ENCODE measurements around the gene SPINT2.
"Not testable (repeated sequence)": the region's sequence is repeated elsewhere in the genome, so short reads cannot be mapped to it uniquely, and the experiment has no call there.

The SPINT2 gene

DNA sequence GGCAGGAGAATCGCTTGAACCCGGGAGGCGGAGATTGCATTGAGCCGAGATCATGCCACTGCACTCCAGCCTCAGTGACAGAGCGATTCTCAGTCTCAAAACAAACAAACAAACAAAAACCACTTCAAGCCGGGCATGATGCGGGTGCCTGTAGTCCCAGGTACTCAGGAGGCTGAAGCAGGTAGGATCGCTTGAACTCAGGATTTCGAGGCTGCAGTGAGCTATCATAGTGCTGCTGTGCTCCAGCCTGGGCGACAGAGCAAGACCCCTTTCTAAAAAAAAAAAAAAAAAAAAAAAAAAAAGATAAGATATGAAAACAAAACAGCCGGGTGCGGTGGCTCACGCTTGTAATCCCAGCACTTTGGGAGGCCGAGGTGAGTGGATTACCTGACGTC is 21.1 kb upstream of the SPINT2 start:
- DNase-seq, result no peak

DNA sequence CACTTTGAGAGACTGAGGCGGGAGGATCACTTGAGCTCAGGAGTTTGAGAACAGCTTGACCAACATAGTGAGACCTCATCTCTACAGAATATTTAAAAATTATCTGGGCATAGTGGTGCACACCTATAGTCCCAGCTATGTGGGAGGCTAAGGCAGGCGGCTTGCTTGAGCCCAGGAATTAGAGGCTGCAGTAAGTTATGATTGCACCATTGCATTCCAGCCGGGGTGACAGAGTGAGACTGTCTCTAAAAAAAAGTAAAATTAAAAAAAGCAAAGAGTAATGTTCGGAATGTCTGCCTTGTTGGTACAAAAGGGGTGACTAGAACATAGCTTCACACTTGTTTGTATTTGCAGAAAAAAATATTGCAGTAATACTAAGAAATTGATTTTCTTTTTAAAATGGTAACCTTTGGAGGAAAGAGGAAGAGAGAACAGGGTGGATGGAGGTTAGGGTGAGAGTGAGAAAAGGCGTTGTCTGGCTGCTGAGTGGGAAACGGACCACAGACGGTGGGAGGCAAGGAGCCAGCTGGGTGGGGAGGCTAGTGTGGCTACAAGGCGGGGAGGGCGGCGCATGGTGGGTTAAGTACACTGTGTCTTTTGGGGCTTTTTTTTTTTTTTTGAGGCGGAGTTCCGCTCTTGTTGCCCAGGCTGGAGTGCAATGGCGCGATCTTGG is 18.4 kb upstream of the SPINT2 start:
- no peak for DNase-seq

DNA sequence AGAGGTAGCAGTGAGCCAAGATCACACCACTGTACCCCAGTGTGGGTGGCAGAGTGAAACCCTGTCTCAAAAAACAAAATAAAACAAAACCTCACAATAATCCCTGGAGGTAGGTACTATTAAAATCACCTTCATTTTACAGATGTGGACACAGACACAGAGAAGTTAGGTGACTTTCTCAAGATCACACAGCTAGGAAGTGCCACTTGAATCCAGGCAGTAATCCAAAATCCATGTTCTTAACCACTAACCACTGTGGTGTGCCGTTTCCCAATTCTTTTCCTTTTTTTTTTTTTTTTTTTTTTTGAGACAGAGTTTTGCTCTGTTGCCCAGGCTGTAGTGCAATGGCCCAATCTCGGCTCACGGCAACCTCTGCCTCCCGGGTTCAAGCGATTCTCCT is 17.2 kb upstream of the SPINT2 start:
- no peak for DNase-seq

DNA sequence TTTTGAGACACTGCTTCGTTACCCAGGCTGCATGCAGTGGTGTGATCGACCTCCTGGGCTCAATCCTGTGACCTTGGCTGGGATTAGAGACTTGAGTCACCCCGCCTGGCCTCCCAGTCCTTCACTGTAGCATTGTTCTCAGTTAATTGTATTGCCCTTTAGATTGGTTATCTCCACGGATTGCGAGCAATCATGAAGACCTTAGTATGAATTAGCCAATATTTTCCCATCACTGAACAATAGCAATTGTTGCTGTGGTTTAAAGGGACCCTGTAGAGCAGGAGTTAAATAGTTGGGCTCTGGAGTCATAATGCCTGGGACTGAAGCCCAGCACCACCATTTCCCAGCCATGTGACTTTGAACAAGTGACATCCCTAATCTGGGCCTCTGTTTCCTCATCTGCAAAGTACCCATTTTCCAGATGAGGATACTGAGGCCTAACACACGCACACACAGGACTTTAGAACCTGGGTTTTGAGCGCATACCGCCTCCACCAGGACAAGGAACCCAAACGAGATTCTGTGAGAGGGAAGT is 16.6 kb upstream of the SPINT2 start:
- DNase-seq, result no peak

DNA sequence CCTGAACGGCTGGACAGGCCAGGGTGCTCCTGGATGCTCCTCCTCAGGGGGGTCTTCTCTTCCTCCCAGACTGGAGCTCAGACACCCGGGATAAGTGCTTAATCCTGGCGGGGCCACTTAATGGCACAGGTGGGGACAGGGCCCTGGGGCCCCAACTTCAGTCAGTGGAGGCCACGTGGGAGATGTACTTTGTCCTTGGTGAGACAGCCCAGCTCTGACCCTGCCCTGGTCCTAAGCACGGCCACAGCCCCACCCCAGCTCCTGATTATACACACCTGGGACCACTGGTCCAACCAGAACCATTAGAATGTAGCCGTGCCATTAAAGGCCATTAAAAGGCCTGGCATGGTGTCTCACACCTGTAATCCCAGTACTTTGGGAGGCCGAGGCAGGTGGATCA is 16.0 kb upstream of the SPINT2 start:
- no peak for DNase-seq

DNA sequence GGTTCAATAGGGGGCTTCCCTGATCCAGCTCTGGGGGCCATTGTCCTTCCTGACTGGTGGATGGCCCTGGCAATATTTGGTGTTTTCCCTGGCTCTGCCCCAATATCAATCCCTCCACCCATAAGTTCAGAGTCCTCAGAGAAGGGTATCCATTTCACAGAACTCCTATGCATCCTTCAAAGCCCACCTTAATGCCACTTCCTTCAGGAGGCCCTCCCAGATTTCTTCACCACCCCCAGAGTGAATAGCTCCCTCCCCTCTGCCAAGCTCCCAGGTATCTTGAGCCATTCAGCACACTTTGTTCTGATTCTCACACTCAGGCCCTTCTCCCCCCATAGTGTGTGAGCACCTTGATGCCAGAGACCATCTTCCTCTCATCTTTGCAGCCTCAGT is 13.9 kb upstream of the SPINT2 start:
- no peak for DNase-seq

DNA sequence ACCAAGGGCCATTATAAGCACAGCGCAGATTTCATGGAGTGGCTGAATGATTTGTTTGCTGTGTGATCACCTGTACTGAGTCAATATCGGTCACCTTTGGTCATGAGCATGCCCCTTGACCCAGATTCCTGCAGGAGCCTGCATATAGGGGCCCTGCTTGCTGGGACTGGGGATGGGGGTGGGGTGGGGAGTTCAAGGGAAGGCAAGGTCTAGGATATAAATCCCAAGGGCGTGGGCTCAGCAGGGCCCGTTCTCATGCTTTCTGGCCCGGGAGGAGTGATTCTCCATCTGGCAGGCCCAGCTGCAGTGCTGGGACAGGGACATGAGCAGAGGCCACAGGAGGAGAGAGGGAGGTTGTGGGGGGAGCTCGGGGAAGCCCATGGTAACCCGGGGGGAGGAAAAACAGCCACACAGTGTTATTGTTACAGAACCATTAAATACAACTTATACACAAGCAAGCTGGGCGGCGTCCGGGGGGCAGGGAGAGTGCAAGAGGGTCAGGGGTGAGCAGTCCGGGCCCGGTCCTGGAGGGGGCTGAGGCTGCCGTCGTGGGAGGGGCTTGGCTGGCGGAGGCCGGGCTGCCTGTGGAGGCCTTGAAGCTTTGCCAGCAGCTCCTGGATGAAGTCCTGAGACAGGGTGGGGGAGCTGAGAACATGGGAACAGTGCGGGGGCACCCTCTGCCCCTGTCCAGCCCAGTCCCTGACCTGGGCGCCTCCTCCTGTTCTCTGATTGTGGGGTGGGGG is 13.4 kb upstream of the SPINT2 start:
- DNase-seq, result no peak

DNA sequence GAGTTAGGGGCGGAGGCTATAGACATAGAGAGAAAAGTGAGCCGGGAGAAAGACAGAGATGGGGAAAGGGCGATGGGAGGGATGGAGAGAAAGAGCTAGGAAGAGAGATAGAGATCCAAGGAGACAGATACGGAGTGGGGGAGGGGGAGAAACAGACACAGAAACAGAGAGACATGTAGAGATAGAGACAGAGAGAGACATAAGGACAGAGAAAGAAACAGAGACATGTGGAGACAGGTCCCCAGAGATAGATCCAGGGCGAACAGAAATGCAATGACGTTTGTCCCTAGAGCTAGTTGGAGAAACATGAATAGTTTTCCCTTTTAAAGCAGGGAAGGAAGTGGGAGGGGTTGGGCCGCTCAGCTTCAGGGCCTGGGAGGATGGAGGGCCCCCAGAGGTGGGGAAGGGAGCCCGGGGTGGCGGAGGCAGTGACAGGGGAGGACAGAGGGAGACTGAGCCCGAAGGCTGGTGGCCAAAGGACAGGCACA is 12.8 kb upstream of the SPINT2 start:
- no peak for DNase-seq

DNA sequence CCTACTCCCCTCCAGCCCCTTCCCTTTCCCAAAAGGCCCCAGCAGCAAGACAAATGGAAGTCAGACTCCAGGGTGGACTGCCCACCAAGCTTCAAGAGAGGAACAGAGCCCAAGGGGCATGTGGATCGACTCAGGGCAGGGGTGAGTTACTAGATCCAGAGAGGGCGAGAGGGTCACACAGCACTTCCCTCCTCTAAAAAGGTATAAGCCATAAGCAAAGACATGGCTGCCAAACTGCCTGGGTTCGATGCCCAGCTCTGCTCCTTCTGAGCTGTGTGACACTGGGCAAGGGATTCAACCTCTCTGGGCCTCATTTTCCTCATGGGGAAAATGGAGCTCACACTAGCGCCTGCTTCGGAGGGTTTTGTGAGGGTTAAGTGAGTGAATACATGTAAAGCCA is 12.0 kb upstream of the SPINT2 start:
- no peak for DNase-seq

DNA sequence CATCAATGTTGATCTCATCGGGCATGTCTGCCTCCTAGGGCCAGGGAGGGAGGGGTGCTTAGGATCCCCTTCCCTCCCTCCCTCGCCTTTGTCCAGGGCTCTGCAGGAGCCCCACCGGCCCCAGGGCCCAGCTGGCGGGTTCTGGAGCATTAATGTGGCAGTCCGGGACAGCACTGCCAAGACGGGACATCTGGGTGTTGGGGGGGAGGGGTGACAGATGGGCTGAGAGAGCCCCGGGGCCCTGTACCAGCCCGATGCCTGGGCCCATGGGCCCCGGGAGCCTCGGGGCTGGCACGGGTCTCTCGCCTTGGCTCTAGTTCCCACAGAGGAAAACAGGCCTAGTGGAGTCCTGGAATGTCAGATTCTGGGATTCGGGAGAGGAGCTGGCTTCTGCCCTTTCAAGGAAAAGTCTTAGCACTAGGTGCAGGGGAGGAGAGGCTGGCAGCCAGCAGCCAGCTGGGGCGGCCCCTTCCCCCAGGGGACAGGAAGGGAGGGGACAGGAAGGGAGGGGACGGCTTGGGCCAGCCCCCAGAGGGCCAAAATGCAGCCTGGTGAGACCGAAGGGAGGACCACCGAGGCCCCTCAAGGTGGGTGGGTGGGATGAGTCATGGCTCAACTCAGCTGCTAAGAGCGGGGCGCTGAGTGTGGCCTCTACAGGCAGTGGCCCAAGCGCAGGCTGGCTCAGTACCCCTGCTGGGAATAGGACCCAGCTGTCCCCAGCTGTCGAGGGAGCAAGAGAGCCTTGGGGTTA is 11.3 kb upstream of the SPINT2 start:
- DNase-seq, result no peak

DNA sequence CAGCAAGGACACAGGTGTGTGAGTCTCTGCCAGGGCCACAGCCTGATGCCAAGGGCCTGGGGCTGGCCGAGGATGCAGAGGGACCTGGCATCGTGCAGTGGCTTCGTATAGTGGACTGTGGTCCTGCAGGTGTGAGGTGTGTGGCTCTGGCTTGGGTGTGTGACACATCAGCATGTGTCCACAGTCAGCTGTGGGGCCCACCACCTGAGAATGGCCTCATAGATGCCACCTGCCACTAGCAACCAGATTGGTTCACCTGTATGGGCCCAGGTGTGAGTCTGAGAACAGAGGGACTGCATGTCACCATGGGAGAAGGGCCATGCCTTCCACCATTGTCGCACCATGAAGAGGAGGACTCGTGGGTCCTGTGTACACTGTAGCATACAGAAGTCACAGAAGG is 10.6 kb upstream of the SPINT2 start:
- no peak for DNase-seq

DNA sequence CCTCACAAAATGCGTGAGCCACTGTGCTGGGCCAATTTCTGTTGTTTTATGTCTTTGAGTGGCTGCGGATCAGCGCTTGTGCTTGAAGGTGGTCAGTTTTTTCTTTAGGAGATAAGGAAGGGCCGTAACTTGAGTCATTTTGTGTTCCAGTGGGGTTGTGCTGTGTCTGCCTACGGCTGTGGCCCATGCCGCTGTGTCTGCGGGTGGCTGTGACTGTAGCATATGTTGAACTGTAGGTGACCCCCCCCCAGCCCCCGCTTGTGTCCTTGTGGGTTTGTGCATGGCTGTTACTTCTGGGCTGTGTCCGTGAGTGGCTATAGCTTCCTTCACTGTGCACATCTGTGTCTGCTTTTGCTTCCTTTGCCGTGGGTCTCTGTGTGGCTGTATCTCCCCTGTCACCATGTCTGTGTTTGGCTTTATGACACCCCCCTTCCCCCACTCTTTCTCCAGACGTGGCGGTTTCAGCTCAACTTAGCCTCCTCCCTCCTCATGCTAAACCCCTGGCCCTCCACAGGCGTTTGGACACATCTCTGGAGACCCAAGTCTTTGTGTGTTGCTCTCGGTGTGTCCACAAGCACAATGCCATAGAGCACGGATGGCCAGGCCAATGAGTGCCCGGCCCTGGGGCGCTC is 8.9 kb upstream of the SPINT2 start:
- no peak for DNase-seq

DNA sequence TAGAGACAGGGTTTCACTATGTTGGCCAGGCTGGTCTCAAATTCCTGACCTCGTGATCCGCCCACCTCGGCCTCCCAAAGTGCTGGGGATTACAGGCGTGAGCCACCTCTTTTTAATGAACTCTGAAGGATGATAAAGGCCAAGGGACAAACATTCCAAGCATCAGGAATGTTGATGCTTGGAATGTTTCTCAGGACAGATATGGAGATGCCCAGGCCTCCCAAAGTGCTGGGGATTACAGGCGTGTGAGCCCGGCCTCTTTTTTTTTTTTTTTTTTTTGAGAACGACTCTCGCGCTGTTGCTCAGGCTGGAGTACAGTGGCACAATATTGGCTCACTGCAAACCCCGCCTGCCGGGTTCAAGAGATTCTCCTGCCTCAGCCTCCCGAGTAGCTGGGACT is 2.4 kb upstream of the SPINT2 start:
- DNase-seq, result not testable (repeated sequence)

DNA sequence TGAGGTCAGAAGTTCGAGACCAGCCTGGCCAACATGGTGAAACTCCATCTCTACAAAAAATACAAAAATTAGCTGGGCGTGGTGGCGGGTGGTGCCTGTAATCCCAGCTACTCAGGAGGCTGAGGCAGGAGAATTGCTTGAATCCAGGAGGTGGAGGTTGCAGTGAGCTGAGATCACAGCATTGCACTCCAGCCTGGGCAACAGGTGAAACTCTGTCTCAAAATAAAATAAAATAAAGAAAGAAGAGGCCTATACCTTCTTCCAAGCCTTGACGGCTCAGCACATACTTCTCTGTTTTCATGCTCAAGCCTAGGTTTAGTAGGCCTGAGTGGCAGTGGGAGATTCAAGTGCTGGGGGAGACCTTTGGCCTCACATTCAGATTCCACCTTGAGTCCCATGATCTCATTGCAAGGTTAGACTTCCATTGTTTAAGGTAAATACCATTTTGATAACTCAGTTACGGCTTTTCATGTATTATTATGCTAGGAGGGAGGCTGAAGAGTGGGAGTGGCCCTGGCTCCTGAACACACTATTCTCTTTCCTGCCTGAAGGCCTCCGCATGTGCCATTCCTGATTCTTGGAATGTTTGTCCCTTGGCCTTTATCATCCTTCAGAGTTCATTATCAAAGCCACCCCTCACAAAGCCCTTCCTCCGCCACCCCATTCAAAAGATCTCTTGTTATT is 1.6 kb upstream of the SPINT2 start:
- DNase-seq, result no peak

DNA sequence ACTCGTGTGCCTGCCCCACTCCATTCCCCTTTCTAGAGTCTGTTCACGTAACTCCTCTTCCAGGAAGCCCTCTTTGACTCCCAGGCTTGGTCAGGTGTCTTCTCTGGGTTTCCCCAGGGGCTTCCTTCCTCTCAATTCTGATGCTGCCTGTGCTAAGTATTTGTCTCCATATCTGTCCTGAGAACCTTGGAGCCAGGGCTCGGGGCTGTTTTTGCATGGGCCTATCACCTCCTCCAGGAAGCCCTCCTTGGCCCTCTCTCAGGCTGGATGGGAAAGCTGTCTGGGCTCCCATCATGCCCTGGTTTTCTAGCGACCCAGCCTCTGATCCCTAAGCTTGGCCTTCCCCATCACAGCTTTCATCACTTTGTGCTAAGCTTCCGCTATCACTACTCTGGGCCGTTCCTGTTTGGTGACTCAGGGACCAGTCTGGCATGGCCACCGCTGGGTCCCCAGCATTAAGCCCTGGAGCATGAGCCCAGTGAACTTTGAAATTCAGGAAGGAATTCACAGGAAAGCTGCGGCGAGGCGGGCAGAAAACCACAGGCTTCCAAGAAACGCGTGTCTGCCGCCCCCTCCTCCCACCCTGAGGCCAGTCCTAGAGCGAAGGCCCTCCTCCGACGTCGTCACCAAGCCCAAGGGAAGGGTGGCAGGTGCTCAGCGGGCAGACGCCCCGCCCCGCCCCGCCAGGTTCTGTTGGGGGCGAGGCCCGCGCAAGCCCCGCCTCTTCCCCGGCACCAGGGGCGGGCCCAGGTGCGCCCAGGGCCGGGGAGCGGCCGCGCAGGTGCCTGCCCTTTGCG is 486 bp upstream of the SPINT2 start:
- peak; percentile 87 for DNase-seq

DNA sequence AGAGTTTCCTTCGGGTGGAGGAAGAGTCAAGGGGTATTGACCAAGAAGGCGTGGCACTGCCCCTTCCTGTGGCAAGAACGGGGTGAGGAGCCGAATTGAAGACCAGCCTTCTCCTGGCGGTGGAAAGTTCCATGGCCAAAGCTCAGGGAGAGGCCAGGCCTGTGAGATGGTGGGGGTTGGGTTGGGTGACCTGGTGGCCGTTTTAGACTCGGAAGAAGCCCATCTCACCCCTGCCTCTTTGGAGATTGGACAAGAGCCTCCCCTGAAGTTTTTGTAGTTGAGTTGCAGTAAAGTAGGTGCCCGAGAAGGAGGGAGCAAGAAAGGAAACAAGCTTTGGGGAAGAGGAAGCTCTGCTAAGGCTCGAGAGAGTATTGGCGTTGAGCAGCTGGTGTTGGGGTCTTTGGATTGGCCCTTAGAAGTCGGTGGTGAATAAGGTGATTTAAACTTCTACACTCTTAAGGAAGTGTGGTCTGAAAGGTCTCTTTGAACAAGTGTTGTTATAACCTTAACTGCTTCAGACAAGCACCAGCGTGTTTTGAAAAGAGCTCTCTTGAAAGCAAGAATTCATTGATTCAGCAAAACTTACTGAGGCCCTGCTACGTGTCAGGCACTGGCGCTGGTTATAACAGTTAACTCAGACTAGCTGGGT is 964 bp downstream of the SPINT2 start:
- DNase-seq, result no peak

DNA sequence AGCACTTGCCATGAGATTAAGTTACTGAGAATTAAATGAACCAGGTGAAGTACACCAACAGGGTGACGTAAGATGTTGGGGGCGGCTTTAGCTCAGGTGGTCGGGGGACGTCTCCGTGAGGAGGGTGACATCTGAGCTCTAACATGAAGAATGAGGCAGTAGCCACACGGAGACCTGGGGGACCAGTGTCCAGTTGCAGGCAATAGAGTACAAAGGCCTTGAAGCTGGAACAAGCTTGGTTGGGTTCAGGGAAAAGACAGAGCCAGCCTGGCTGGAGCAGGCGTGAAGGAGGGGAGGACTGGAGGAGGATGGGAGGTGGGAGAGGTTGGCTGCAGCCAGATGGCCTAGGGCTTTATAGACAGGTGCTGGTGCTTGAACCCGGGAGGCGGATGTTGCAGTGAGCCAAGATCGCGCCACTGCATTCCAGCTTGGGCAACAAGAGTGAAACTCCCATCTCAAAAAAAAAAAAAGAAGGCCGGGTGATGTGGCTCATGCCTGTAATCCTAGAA is 1.6 kb downstream of the SPINT2 start:
- no peak for DNase-seq

DNA sequence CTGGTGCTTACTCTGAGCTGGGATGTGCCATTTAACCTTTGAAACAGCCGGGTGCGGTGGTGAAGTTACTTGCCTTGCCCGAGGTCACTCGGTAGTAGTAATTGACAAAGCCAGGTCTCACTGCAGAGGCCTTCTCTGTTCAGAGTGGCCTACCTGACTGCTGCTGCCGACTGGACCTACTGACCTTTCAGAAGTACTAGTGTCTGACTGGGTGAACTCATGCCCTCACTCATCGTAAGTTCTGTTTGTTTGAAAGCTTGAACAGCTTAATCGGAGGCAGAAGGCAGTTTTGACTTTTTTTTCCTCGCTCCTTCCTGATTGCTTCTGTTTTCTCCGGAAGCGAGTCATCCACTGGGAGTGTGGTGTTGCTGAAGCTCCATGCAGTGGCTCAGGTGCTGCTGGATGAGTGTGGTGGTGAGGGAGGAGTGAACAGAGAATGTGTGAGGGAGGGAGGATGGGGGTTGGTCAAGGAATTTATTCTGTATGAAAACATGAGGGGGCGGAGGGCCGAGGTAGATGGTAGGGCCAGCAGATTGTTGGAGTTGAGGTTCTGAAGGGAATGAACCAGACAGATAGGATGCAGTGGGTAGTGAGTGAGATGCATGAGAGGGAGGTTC is 2.7 kb downstream of the SPINT2 start:
- DNase-seq, result no peak

DNA sequence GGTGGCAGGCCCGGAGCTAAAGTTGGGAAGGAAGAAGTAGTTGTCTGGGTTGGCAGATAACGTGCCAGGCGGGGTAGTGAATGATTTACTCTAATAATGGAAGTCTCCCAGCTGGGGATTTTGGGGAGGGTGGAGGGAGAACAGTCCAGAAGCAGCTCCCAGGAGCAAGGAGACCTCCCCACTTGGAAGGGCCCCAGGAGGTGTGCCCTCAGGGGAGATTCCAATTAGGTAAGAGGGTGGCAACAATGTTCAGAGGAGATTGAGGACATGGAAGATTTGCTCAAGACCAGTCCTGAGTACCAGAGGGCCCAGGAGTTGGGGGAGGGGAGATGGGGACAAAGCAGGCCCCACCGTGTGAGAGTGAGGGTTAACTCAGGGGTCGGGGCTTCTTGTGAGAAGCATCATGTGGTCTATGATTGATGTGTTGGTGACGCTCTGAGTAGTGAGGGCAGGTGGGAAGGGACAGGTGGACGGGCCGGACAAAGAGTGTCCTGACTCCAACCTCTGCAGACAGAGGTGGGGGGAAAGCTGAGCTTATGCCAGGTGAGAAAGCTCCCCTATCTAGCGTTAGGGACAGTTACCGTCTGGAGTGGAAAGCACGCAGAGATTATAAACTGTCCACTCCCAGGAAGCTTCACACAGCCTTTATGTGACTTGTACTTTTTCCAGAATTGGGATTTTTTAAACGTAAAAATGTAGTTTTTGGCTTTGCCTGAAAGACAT is 3.5 kb downstream of the SPINT2 start:
- DNase-seq, result no peak

DNA sequence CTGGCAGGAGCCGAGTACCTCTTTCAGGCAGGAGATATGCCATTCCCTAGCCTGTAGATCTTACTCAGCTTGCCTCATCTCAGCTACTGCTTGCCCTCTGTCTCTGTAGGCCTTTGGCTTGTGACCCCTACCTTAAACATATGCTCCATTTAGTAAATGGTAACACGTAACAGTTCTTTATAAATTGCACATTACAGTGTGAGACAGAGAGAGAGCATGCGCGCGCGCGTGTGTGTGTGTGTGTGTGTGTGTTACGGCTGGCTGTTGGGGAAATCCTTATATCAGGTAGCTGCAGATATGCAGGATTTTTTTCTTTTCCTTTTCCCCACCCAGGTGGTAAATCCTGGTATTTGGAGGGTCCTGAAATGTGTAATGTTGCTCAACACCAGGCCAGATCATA is 4.2 kb downstream of the SPINT2 start:
- DNase-seq, result no peak
